T follicular helper cell (primary cell): Measurements from ENCODE around the gene PSMD11.

ENCODE experiments used
- DNase-seq: peaks from one replicate; pipeline ENCODE4 v3.0.0-alpha.2; 2020; ENCODE audit warnings: low read depth

The PSMD11 gene

GRCh38 chr17:32490101-32490482 lies 45.8 kb downstream of the PSMD11 start:
- no peak for DNase-seq

DNA sequence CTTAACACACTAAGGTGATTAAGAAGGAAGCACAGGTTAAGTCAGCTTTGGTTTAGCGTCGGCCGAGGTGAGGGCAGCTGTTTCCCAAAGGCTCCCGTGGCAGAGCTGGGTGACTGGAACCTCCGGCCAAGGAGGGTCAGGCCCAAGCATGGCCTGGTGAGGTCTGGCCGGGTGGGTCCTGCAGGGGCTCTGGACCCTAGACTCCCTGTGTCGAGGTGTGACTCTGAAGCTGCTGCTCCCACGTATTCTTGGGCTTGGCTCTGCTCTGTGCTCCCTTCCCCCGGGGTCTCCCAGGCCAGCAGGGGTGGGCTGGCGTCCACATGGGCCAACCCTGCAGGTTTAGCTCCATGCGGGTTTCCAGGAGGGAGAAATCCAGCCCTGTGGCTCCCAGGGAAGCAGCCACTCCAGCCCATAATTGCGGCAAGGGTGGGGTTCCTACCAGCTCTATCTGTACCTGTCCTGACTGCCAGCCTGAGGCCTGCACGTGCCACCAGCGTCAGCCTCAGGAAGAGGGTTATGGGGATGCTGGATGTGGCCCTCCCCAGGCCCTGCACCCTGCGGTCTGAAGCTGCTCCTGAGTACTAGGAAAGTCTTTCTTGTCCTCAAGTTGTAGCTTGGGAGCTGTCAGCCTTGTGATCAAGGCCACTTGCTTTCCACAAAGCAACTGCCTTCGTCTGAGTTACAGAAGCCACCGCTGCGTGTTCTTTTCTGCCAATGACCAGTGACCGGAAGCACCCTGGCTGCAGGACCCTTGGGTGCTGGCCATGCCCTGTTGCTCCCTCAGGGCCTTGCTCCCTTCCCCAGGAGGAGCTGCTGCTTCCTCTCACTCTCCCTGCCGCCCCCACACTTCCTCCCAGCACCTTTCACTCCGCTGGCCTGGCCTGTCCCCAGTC lies 47.3 kb downstream of the PSMD11 start:
- no peak for DNase-seq

DNA sequence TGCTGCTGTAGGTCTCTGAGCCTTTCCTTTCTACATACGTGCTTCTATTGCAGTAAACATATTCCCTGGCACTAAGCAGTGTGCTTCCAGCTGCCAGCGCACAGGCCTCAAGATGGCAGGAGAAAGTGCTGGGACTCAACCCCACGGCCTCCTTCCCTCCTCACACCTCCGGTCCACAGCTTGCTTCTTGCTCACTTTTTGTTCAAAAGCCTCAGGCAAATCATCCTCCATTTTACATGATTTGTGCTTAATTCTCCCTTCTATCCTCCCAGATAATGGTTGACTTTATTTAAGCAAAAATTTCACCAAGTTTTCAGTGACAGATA lies 47.9 kb downstream of the PSMD11 start:
- DNase-seq = no peak

GRCh38 chr17:32492648-32493289 lies 48.5 kb downstream of the PSMD11 start:
- DNase-seq = no peak

DNA sequence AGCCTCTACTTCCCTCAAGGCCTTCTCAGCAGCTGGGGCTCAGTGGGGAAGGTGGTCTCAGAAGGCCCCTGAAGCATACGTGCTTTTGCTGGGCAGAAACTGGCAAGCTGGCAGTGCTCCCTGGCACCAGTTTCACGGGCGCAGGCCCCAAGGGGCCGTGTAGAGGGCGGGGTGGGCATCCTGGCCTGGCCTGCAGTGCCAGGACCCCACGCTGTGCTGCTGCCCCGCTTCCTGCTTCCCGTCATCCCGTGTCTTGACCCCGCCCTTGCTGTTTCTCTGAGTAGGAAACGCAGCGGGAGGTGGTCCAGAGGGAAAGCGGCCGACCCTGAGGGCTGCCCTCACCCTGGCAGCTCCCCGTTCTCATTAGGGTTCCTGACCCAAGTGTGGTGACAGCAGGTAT lies 49.3 kb downstream of the PSMD11 start:
- no peak for DNase-seq

GRCh38 chr17:32493976-32494513 lies 49.7 kb downstream of the PSMD11 start:
- no peak for DNase-seq

DNA sequence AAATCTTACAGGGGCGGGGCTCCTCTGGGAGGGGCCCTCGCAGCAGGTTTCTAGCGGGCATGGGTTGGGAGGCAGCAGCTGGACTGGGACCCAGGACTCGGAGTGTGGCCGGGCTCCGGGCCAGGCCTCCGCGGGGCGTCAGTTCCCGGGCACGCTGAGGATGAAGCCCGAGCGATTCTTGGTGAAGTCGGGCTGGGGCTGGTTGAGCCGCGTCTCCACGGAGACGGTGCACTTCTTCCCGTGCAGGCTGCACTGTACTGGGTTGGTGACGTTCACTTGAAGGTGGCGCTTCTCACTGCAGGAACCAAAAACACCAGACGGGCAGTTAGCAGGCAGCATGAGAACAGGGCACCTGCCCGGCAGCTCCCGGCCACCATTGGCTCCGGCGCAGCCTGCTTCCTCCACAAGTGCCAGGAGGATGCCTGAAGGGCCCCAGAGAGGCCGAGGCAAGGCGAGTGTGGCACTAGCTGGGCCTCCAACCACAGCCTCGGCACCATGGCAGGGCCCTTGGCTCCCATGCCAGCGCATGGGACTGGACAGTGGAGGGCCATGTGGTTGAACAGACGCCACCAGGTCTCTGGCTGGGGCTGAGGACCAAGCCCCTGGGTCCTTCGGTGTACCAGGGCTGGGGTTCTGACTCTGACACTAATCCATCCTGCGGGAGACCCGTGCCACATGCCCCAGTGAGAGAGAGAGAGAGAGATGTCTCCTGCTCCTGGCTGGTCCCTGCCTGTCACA lies 50.5 kb downstream of the PSMD11 start:
- no peak for DNase-seq

- no peak for DNase-seq
Observed at GRCh38 chr17:32495359-32496231, 51.3 kb downstream of the PSMD11 start.

- DNase-seq = no peak
Observed at GRCh38 chr17:32496395-32497073, 52.2 kb downstream of the PSMD11 start.

DNA sequence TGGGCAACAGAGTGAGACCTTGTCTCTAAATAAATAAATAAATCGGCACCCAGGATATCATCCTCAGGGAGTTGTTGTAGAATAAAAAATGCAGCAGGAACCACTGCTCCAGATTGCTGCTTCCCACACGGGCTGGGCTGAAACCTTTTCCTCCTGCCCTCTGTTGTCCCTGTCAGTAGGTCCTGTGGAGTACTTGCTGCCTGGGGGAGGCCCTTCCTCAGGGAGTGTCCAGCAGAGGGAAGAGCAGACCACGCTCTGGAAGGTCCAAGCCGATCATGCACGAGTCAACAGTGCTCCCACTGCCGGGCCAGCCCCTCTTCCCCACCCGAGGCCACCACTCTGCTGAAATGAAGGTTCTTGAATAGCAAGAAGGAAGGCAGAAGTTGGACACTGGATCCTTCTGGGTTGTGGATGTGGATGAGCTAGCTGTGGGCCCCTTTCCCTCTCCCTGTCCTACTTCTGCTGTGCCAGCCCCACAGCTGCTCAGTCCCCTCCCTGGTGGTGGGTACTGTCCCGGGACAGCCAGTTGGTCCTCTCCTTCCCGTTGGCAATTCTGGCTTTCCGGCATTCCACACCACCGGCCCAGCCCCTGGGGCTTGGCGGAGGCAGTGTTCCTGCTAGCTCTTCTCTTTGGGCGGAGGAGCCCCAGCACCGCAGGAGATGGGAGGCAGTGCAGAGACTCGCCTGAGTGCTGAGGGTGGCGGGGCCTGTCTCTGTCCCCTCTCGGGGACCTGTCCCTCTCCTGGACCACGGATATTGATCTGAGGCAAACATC lies 53.3 kb downstream of the PSMD11 start:
- no peak for DNase-seq

GRCh38 chr17:32498391-32498790 lies 54.1 kb downstream of the PSMD11 start:
- no peak for DNase-seq

GRCh38 chr17:32502013-32502412 lies 57.7 kb downstream of the PSMD11 start:
- DNase-seq = no peak

DNA sequence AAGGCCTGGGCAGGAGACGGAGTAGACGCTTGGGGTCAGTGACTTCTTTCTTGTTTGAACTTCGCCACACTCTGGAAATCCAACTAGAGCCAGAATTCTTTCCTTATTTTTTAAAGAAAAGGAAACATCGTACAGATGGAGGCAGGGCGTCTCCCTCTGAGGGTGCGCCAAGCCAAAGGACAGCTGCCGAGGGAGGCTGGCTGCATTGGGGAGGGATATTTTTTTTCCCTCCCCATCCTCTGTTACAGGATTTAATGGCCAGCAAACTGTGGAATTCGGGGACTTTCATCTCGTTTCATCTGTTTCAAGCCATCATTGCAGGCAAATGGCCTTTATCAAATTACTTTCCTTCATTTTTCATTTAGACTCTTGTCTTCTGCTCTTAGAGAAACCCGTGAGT lies 58.4 kb downstream of the PSMD11 start:
- no peak for DNase-seq

DNA sequence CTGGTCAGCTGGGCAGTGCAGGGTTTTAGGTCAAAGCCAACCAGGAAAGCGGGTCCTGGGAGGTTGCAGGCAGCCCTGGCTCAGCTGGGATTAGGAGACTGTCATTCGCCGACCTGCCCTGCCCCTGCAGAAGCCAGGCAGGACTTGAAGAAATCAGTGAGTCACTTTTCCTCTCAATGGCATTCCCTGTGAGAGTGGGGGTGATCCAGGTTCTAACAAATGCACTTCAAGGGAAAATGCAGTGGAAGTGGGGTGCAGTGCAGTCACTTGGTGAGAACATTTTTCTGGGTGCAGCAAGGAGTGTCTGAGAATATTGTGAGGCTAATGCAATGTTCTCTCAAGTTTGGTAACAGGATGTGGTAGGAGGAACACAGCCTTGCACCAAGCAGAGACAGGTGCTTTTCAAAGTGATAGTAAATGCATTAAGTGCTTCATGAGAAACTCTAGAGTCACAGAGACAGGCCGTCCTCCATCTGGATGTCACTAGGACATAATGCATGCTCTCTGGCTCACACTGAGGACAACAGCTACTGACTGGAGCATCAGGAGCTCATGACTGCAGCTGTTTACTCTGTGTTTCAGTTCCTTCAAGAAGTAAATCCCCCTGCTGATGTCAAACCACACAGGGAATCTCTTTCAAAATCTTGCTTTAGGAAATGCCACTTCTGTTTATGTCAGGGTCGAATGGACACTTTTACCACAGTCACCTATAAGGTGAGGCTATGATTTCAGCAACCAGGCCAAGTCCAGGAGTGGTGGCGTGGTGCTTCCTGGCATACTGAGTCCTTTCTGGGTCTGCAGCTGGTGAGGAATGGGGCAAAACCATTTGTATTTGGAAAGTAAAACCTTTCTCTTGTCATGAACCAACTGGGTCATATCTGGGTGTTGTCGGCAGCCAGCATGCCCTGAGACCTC lies 59.2 kb downstream of the PSMD11 start:
- DNase-seq = no peak

DNA sequence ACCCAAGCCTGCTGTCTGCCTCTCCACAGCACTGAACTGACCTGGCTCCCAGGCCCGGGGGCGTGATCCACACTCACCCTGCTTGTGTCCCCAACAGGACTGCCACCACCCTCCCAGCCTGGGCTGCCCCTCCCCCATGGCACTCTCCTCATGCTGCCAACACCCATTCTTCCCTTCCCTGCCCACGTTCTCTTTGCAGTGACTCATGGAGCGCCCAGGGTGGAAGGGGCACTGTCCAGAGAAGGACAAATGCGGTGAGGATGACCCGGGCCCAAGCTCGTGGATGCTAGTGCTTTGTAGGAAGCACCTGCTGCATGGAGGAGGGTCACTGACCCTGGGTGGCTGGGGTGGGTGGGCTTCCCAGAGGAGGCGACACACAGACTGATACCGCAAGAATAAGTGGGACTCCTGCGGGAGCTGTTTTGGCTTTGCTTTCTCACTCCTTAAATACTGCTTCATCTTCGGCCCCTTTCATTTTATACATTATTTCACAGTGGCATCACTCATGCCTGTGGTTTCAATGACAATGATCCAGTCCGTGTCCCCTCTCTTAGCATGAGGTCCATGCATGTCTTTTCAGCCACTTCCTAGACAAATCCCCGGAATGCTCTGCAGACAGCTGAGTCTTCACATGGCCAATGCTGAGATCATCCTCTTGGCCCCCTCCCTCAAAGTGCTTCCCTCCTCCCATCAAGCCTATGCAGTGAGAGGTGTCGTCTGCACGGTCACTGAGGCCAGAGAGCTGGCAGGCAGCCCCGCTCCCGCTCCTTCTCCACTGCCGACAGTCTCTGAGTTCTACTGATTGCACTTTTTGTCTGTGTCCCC lies 60.1 kb downstream of the PSMD11 start:
- no peak for DNase-seq

- no peak for DNase-seq
Observed at GRCh38 chr17:32508926-32509325, 64.6 kb downstream of the PSMD11 start.

GRCh38 chr17:32510466-32510865 lies 66.2 kb downstream of the PSMD11 start:
- DNase-seq = no peak

- no peak for DNase-seq
Observed at GRCh38 chr17:32512328-32512727, 68.0 kb downstream of the PSMD11 start.
